ENCODE results near the gene GRIN3B.

Gene GRIN3B

DNA sequence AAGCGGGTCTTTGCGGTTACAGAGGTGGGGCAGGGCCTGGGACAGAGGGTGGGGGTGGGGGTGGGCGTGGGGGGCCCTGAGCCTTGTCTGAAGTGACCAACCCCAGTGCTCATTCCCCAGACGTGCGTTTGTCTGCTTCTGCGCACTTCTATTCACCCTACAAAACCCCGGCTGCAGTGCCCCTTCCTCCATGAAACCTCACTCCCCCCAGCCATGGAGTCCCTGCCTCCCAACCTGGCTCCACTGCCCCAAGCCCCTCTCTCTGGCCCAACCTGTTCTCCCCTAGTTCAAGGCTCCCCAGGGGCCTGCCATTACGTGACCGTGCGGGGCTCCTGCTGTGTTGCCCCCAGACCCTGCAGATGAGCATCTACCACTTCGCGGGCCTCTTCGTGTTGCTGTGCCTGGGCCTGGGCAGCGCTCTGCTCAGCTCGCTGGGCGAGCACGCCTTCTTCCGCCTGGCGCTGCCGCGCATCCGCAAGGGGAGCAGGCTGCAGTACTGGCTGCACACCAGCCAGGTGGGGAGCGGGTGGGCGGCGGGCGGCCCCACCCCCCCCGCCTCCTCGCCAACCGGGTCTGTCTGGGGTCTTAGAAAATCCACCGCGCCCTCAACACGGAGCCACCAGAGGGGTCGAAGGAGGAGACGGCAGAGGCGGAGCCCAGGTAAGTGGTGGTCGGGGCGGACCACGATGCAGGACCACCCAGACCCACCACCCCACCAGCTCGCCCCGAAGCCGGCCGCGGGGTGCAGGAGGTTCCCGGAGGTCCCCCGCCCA lies 8.2 kb downstream of the GRIN3B start:
- DNase-seq (ENCODE audit: low spot score) = no peak

DNA sequence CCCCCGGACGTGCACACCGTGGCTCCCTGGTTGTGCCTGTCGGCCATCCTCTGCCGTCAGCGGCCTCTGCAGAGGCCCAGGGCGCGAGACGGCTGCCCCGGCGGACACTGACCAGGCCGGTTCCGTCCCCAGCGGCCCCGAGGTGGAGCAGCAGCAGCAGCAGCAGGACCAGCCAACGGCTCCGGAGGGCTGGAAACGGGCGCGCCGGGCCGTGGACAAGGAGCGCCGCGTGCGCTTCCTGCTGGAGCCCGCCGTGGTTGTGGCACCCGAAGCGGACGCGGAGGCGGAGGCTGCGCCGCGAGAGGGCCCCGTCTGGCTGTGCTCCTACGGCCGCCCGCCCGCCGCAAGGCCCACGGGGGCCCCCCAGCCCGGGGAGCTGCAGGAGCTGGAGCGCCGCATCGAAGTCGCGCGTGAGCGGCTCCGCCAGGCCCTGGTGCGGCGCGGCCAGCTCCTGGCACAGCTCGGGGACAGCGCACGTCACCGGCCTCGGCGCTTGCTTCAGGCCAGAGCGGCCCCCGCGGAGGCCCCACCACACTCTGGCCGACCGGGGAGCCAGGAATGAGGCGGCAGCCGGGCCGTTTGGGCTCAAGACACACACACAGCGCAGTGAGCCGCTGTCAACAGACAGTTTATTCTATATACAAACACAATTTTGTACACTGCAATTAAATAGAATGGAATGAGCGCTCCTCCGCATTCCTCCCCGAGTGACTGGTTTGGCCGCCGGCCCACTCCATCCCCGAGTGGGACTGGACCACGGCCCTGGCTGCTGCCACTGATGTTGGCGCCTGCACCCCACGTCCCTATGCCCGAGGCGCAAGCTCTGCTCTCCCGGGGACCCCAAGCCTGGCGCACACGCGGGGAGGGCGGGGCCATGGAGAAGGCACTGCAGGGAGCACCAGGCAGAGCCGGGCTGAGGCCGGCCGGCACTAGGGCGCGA lies 9.1 kb downstream of the GRIN3B start:
- no peak for DNase-seq (ENCODE audit: low spot score)

DNA sequence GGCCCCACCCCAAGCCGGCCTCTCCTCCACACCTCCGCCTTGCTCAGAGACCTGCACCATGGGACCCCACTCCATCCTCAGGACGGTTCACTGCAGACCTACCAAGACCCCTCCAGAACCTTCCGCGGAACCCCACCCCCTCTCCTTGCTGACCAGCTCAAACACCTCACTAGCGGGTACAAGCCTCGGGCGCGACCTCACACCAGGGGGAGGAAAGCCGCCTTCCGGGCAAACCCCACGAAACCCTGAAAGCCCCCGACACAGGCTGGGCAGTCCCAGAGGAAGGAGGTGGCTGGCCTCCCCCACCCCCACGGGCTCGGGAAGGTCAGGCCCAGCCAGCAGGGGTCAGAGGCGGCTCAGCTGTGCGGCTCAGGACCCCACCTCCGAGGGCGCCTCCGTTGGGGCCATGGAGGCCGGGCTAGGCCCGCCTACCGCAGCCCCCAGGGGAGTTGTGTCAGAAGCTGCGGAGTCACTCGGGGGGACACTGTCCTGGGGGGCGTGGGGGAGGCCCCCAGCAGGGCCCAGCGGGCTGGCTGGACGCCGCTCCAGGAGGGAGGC lies 9.8 kb downstream of the GRIN3B start:
- DNase-seq (ENCODE audit: low spot score) = no peak

DNA sequence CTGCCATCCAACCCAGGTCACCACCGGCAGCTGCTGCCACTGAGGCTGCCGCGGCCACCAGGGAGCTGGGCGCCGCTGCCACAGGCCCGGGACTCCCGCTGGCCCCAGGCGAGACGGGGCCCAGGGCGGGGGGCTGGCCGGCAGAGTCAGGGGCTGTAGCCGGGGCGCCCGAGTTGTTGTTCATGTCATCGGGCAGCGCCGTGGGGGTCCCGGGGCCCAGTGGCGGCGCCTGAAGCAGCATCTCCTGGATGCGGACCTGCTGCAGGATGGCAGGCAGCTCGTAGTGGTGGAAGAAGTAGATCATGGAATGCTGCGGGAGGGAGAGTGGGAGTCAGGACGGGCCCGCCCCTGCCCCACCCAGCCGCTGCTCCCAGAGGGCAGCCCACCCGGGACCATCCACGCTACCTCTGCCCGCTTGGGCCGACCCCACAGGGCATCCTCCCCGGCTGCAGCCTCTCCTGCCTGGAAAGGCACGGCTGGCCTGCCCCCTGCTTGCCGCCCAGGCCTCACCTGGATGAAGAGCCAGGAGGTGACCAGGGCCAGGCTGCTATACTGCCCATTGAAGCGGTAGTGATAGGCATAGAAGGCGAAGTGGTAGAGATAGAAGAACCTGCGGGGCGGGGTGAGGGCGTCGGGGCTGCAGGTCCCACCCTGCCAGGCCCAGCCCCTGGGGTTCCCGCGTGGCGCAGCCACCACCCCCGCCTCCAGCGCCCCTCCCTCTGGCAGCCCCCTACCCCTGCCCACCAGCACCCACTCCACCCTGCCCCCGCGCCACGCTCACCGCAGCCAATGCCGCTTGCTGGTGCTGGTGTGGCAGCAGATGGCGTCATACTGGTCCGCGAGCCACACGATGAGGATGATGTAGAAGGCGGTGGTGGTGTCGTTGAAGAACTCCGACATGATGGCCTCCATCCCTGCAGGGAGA lies 10.6 kb downstream of the GRIN3B start:
- no peak for DNase-seq (ENCODE audit: low spot score)

DNA sequence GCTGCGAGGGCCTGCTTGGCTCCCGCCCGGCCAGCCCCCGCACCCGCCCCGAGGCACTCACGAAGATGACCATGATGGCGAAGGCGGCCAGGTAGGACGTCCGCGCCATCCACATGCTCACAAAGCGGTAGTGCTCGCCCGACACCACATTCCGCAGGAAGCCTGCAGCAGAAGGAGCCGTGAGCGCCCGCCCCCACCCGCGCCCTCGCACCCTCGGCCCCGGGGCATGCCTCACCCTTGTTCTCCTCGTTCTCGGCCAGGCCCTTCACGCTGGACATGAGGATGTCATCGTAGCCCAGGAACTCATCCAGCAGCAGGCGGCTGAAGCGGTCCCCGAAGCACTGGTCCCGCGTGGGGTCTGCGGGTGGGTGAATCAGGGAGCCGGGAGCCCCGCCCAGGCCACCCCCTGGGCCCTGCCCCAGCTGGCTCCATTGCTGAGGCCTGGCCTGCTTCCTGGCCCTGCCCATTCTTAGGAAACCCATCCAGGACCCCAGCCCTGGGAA lies 11.7 kb downstream of the GRIN3B start:
- no peak for DNase-seq (ENCODE audit: low spot score)

DNA sequence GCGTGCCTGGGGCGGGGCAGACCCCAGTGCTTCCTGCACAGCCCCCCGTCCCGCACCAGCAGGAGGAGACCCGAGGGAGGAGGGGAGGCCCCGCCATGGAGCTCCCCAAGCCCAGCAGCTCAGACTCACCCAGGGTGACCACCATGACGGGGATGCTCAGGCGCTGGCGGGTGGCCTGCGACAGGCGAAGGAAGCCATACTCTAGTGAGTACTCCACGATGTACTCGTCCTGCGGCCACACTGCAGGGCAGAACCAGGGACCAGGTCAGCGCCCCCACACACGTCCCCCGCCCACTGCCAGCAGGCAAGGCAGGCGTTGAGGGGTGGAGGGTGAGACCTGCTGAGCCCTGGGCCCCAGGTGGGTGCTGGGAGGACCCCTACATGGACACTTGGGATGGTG lies 12.1 kb downstream of the GRIN3B start:
- no peak for DNase-seq (ENCODE audit: low spot score)

DNA sequence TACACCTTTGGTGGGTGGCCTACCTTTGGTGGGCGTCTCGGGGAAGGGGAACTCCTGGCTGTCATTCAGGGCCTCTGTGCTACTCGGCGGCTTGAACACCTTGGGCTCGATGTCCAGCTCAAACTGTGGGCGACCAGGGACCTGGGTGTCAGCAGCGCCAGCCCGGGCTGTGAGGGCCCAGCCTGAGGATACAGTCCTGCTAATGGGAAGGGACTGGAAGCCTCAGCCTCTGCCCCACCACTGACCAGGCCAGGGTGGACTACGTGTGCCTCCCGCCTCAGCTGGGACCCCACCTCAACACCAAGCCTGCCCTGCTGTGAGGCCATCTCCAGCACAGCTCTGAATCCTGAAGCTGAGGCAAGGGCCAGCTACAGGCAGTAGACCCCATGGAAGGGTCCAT lies 13.0 kb downstream of the GRIN3B start:
- no peak for DNase-seq (ENCODE audit: low spot score)

DNA sequence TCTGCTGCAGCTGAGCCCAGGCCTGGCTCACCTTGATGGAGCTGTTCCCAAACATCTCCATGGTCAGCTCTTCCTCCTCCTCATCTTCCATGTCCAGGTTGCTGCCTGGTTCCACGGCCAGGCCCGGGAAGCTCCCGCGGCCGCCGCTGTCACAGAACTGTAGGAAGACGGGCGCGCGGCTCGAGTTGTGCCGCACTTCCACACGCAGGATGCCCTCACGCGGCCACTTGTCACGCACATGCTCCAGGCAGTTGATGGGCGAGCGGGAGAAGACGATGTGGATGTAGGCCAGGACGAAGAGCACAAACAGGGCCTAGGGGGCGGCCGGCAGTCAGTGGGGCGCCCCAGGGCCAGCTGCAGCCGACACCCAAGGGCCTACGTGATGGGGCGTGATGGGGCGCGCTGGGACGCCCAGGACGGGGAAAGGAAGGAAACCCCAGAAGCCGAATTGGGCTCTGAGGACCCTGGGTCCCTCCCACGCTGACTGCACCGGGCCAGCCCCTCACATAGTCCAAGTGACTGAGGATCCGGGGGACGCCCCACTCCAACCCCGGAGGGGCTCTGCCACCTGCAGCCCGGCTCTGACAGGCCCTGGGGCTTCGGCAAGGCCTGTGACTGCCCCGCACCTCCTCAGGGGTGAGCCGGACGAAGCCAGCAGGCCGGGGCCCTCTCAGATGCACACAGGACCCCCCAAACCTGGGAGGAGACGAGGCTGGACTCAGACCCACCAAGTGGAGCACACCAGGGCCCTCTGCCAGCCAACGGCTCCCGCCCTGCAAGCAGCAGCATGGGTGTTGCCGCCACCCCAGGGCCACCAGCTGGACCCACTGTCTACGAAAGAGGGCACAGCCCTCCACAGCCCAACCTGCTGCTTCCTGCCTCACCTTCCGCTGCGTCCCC lies 14.2 kb downstream of the GRIN3B start:
- DNase-seq (ENCODE audit: low spot score) = no peak

DNA sequence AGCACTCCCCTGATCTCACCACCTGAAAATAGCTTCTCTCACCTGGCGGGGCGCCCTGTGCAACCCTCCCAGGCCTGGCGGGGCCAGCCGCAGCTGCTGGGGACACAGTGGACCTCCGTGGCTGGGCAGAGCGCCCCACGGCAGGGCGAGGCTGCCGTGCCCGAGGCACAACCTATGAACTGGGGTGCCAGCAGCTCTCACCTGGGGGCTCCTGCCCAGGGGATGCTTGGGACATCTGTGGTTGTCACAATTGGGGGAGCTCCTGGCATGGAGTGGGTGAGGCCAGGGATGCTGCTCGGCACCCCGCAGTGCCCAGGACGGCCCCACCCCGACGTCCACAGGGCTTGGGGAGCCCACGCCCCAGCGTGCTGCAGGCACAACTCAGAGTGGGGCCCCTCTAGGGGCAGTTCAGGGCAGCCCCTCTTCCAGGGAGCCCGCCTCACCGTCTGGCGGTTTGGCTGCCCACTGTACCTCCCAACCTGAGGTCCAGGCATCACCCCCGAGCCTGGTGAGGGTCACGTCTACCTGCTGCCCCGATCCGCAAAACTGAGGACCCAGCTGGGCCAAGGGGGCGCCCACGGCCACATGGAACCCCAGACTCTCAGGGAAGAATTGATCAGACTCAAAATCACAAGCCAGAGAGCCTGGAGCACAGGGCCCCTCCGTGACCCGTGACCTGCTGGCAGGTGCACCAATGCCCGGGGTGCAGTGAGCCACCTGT lies 15.0 kb downstream of the GRIN3B start:
- DNase-seq (ENCODE audit: low spot score) = no peak

DNA sequence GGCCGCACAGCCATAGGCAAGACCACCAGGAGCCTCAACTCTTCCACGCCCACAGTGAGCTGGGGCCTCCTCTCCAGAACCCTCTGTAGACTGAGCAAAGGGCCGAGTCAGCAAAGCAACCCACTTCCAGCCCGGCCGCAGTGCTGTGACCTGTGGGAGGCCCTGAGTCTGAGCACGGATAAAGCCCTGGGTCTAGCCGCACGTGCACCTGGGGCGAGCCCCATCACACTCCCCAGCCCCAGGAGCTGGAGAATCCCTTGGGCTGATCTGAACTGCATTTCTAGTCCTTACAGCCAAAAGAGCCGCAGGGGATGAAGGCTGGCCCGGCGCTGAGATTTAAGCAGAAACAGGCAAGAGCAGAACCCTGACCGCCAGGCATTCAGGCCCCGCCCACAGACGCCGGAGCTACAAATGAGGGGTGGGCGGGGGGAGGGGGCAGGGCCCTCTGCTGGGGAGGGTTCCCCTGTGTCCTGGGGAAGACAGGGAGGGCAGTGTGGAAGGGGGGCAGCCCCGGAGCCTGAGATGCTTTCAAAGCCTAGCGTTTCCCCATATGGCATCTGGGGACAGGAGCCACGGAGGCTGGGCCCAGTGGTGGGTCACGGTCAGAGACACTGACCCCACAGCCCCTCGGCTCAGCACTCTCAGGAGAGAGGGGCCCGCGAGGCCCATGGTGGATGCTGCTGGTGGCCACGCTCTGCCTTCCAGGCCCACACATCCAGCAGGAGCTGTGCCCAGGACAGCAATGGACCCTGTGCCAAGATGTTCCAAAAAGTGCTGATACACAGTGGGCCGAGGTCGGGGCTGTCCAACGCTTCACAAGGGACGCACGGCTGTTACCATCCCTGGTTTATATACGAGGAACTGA lies 15.8 kb downstream of the GRIN3B start:
- DNase-seq (ENCODE audit: low spot score) = no peak

DNA sequence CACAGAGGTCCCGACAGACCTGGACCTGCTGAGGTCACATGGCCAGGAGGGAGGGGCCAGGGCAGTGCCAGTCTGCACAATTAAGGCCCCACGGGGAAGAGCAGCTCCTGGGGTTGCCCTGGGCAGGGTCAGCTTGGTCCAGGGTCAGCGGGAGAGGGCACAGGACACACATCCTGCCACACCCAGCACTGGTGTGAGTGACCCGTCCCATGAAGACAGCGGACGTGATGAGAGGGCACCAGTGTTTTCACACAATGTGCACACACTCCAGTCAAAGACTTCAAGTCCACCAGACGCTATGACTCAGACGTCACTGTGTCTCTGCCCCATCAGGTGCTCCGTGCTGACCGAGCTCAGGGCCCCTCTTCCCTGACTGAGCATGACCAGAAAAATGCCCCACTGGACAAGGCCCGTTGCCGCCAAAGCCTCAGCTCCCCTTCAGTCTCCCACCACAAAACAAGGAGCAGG lies 16.5 kb downstream of the GRIN3B start:
- DNase-seq (ENCODE audit: low spot score) = no peak

DNA sequence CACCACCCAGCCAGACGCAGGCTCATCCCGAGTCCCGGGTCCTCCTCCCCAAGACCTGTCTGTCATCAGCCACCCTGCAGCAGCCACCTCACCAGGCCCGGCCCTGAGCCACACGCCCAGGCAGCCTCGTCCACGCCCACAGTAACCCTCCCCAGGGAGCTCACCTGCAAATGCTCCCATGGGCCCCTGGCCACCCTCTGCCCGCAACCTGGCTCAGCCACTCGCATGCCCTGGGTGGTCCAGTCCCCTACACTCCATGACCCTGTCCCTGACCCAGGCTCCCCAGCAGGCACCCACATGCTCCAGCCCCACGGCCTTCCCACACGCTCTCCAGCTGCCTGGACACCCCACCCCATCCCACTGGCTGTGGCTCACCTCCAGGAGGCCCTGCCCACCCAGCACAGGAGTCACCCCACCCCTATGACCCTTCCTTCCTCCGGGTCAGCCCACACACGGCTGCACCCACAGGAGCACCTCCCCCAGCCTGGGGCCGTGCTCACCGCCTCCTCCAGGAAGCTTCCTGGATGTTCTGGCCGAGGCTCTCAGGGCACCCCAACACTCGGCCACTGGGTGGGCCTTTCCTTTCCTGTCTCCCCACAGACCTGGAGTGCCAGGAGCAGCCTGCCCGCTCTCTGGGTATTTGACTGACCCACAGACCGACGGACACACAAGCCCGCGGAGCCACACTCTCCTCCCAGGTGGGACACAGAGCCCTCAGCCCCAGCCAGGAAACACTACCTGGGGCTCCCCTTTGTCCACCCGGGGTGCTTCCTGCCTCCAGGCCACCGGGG lies 17.1 kb downstream of the GRIN3B start:
- DNase-seq (ENCODE audit: low spot score) = no peak

DNA sequence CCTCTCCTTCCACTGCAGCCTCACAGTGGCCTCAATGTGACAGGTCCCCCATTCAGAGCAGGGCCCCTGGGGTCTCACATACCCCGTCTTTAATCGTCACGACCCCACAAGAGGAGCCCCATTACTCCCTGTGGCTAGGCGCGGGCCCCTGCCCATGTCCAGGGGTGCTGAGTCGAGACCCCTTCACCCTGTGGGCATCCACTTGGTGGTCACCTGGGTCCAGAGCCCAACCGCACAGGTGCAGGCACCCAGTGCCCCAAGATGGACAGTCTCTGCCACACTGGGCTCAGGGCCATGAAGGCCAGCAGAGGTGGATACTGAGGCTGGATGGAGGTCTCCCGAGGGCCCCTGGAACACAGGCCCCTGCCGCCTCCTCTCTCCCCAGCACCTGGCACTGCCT lies 17.7 kb downstream of the GRIN3B start:
- DNase-seq (ENCODE audit: low spot score) = no peak

DNA sequence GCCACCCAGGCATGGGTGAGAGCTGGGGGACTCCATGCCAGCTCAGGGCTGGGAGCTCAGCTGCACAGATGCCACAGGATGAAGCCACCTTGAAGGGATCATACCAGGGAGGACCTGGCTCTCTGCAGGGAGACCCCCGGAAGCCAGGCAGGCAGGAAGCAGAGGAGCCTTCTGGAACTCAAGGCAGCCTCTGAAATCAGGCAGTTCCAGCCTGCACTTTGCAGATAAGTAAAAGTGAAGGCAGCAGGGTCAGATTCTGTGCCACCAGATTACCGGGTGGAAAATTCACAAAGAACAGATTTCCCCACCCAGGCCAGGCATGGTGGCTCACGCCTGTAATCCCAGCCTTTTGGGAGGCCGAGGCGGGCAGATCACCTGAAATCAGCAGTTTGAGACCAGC lies 18.2 kb downstream of the GRIN3B start:
- no peak for DNase-seq (ENCODE audit: low spot score)

DNA sequence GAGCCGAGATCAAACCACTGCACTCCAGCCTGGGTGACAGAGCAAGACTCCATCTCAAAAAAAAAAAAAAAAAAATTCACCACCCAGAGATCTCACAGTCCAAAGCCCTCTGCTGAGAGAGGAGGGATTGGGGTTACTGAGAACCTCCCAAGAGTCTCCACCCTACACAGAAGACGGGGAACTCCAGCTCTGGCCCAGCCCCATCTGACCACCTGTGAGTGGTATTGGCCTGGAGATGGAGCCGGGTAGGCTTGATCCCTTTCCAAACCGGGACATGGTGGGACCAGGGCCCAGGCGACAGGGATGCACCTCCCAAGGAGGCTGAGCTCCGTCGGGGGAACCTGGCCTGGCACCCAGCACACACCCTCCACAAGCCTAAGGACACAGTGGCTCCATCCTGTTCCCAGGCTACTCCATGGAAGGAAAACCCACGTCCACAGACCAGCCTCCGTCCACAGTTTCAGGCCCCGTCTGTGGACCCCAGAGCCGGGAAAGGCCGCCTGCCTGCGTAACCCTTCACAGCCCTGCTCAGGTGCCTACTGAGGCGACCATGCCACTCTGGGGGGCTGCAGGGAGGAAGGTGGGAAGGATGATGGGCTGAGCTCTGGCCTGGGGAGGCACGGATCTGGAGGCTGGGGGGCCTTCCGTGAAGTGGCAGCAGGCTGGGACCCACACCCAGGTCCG lies 18.9 kb downstream of the GRIN3B start:
- DNase-seq (ENCODE audit: low spot score) = no peak

DNA sequence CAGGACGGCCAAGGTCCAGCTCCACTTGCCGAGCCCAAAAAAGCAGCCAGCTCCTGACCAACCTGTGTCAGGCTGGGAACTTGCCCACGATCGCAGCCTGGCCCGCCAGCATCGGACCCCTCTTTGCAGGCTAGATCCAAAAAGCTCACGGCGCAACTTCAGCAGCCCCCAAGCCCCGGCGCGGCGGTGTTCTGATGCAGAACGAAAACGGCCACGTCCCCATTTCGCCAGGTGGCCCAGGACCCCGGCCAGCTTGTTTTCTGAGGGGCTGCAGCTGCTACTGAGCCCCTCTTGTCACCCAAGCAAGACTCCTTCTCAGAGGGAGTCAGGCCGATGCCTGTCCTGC lies 19.4 kb downstream of the GRIN3B start:
- no peak for DNase-seq (ENCODE audit: low spot score)
